H9 (cell line): ENCODE measurements around the gene HOXC6. TPM values are rescaled to one million over a fixed set of nuclear protein-coding genes. Genes with fewer than 3 reads are reported as not detected.

Experiments used
- DNase-seq: peaks from one replicate; pipeline ENCODE4 v3.0.0-alpha.2; 2017
- H2AFZ ChIP-seq: one replicate; pipeline ENCODE4 v1.6.1; 2013; ENCODE audit warnings: mild to moderate bottlenecking, low read length, control low read depth, moderate library complexity
- H2AK5ac ChIP-seq: 2 replicates; pipeline ENCODE4 v1.6.1; 2013; ENCODE audit warnings: low read length, control low read depth, mixed read lengths; ENCODE audit not compliant: insufficient read length
- H2BK120ac ChIP-seq: one replicate; pipeline ENCODE4 v1.6.1; 2013; ENCODE audit warnings: low read depth, mild to moderate bottlenecking, low read length, control low read depth, inconsistent platforms; ENCODE audit not compliant: poor library complexity, severe bottlenecking
- H2BK12ac ChIP-seq: 2 replicates; pipeline ENCODE4 v1.6.1; 2013; ENCODE audit warnings: low read length, control low read depth, mixed read lengths, low read depth; ENCODE audit not compliant: insufficient read length
- H2BK15ac ChIP-seq: 2 replicates; pipeline ENCODE4 v1.6.1; 2013; ENCODE audit warnings: low read depth, low read length, control low read depth
- H2BK20ac ChIP-seq: one replicate; pipeline ENCODE4 v1.6.1; 2013; ENCODE audit warnings: low read depth, mild to moderate bottlenecking, low read length, control low read depth, inconsistent platforms; ENCODE audit not compliant: poor library complexity, severe bottlenecking
- H2BK5ac ChIP-seq: 2 replicates; pipeline ENCODE4 v1.6.1; 2013; ENCODE audit warnings: low read length, control low read depth, mixed read lengths; ENCODE audit not compliant: insufficient read length
- H3K14ac ChIP-seq: 2 replicates; pipeline ENCODE4 v1.6.1; 2013; ENCODE audit warnings: low read length, control low read depth; ENCODE audit not compliant: insufficient read depth
- H3K18ac ChIP-seq: 2 replicates; pipeline ENCODE4 v1.6.1; 2013; ENCODE audit warnings: low read depth, mild to moderate bottlenecking, mixed read lengths, low read length, control low read depth; ENCODE audit not compliant: insufficient read length
- H3K23ac ChIP-seq: 2 replicates; pipeline ENCODE4 v1.6.1; 2013; ENCODE audit warnings: low read length, control low read depth, mixed read lengths, low read depth; ENCODE audit not compliant: insufficient read length
- H3K23me2 ChIP-seq: 2 replicates; pipeline ENCODE4 v1.6.1; 2013; ENCODE audit warnings: low read depth, mild to moderate bottlenecking, mixed read lengths, low read length, control low read depth; ENCODE audit not compliant: insufficient read length, poor library complexity, severe bottlenecking
- H3K27ac ChIP-seq: 2 replicates; pipeline ENCODE4 v1.5.1; 2013; ENCODE audit warnings: low read length, control low read depth, mixed read lengths, low read depth; ENCODE audit not compliant: insufficient read length
- H3K27me3 ChIP-seq: 2 replicates; pipeline ENCODE4 v1.6.1; 2013; ENCODE audit warnings: low read length, control low read depth, inconsistent platforms; ENCODE audit not compliant: insufficient read depth
- H3K4ac ChIP-seq: 2 replicates; pipeline ENCODE4 v1.6.1; 2013; ENCODE audit warnings: low read depth, mild to moderate bottlenecking, control low read depth, inconsistent platforms, low read length, moderate library complexity
- H3K4me1 ChIP-seq: 2 replicates; pipeline ENCODE4 v1.6.1; 2013; ENCODE audit warnings: low read length, control low read depth, inconsistent platforms; ENCODE audit not compliant: insufficient read depth
- H3K4me2 ChIP-seq: 2 replicates; pipeline ENCODE4 v1.6.1; 2013; ENCODE audit warnings: low read length, control low read depth, mixed read lengths; ENCODE audit not compliant: insufficient read length, insufficient read depth
- H3K56ac ChIP-seq: 2 replicates; pipeline ENCODE4 v1.6.1; 2013; ENCODE audit warnings: low read depth, mild to moderate bottlenecking, mixed read lengths, low read length, control low read depth; ENCODE audit not compliant: insufficient read length
- H3K79me1 ChIP-seq: 2 replicates; pipeline ENCODE4 v1.6.1; 2013; ENCODE audit warnings: low read depth, mild to moderate bottlenecking, moderate library complexity, low read length, control low read depth, inconsistent platforms; ENCODE audit not compliant: insufficient read depth, poor library complexity, severe bottlenecking
- H3K79me2 ChIP-seq: 2 replicates; pipeline ENCODE4 v1.6.1; 2013; ENCODE audit warnings: low read length, control low read depth, inconsistent platforms; ENCODE audit not compliant: insufficient read depth
- H3K9ac ChIP-seq: 2 replicates; pipeline ENCODE4 v1.6.1; 2013; ENCODE audit warnings: low read length, control low read depth, mixed read lengths; ENCODE audit not compliant: insufficient read length; ENCODE audit errors: extremely low read depth
- H3K9me3 ChIP-seq: one replicate; pipeline ENCODE4 v1.6.1; 2013; ENCODE audit warnings: low read depth, low read length, inconsistent platforms; ENCODE audit not compliant: control insufficient read depth
- H3T11ph ChIP-seq: one replicate; pipeline ENCODE4 v1.6.1; 2013; ENCODE audit warnings: mild to moderate bottlenecking, low read length, control low read depth, inconsistent platforms
- H4K20me1 ChIP-seq: one replicate; pipeline ENCODE4 v1.6.1; 2013; ENCODE audit not compliant: control insufficient read depth, insufficient read length, insufficient read depth
- H4K5ac ChIP-seq: 2 replicates; pipeline ENCODE4 v1.6.1; 2013; ENCODE audit warnings: low read depth, mild to moderate bottlenecking, mixed read lengths, low read length, control low read depth; ENCODE audit not compliant: insufficient read length
- H4K8ac ChIP-seq: replicated peaks from 2 replicates; pipeline ENCODE4 v1.6.1; 2013; ENCODE audit warnings: low read length, control low read depth, mixed read lengths, low read depth; ENCODE audit not compliant: insufficient read length
- H4K91ac ChIP-seq: 2 replicates; pipeline ENCODE4 v1.6.1; 2013; ENCODE audit warnings: low read depth, mild to moderate bottlenecking, moderate library complexity, mixed read lengths, low read length, control low read depth; ENCODE audit not compliant: insufficient read length
- H3K27ac Mint-ChIP-seq, 3 experiments: 2 replicates in 2 of 3; 3 replicates in 1 of 3; pipeline ENCODE4 v1.8.0; 2020 to 2021; ENCODE audit warnings: mixed read lengths in 3 of 3, mild to moderate bottlenecking in 1 of 3, moderate library complexity in 1 of 3
- H3K27me3 Mint-ChIP-seq: 2 replicates; pipeline ENCODE4 v1.8.0; 2021; ENCODE audit warnings: low read depth, mild to moderate bottlenecking, moderate library complexity, mixed read lengths
- H3K36me3 Mint-ChIP-seq, 3 experiments: 2 replicates in 2 of 3; 3 replicates in 1 of 3; pipeline ENCODE4 v1.8.0; 2020 to 2021; ENCODE audit warnings: low read depth in 3 of 3, mixed read lengths in 3 of 3; ENCODE audit not compliant: insufficient read depth in 1 of 3
- H3K4me1 Mint-ChIP-seq, 2 experiments: 2 replicates each; pipeline ENCODE4 v1.8.0; 2020; ENCODE audit warnings: mixed read lengths in 2 of 2
- H3K4me3 Mint-ChIP-seq, 2 experiments: 2 replicates in 1 of 2; 3 replicates in 1 of 2; pipeline ENCODE4 v1.8.0; 2020 to 2021; ENCODE audit warnings: mild to moderate bottlenecking in 2 of 2, mixed read lengths in 2 of 2, moderate library complexity in 1 of 2
- H3K9me3 Mint-ChIP-seq, 2 experiments: 2 replicates in 1 of 2; 3 replicates in 1 of 2; pipeline ENCODE4 v1.8.0; 2020; ENCODE audit warnings: mild to moderate bottlenecking in 2 of 2, mixed read lengths in 2 of 2, moderate library complexity in 1 of 2
- CTCF ChIP-seq: fragments of 200-600 bp; sonication (generic); conservative IDR thresholded peaks from 3 replicates; pipeline ENCODE4 v1.8.0; 2021; ENCODE audit warnings: antibody characterized with exemption, mild to moderate bottlenecking
- WGBS: extraction: QIAGEN DNeasy Blood & Tissue Kit; methylation state at CpG from one replicate; pipeline ENCODE4 v1.1.7; 2013; ENCODE audit warnings: missing lambda C conversion rate, low lambda C conversion rate, mixed read lengths; ENCODE audit not compliant: insufficient read length; ENCODE audit errors: extremely low coverage; 5-methylcytosine and 5-hydroxymethylcytosine counted together
- total RNA-seq: library from RNA; stranded (reverse); gene quantifications from 2 replicates; pipeline ENCODE4 v1.2.1, GENCODE V29; 2021

Gene HOXC6
- total RNA-seq, 1 experiment from 2014 or later = not detected

- H2BK120ac ChIP-seq = no peak overlapping the region
- no peak overlapping the region for H3K14ac ChIP-seq
- Mint-ChIP-seq H3K9me3 (peaks cover 0 to 2% of the 10 kb centered on the region in 2 experiments; a peak in 2 of 5 replicates), H3K27ac (no peak overlapping the region), H3K4me3 (peak overlapping the region in 1 of 2 experiments; percentile 31; a peak in 2 of 5 replicates), H3K4me1 (peaks cover 13 to 30% of the 10 kb centered on the region in 2 experiments), H3K27me3 (peaks cover 100% of the 10 kb centered on the region), H3K36me3 (no peaks in the 10 kb centered on the region)
- H3K9ac ChIP-seq = no peak overlapping the region
- no peak overlapping the region for H4K5ac ChIP-seq
- TF ChIP-seq CTCF = no peak
- H3K23ac ChIP-seq = no peak overlapping the region
- H3K9me3 ChIP-seq = no peaks in the 10 kb centered on the region
- H3K4me2 ChIP-seq = no peak overlapping the region
- H3K56ac ChIP-seq = no peak overlapping the region
- H2BK20ac ChIP-seq = no peak overlapping the region
- H3K79me1 ChIP-seq = no peaks in the 10 kb centered on the region
- H3T11ph ChIP-seq = no peak overlapping the region
- no peak overlapping the region for H4K91ac ChIP-seq
- H4K8ac ChIP-seq = no peak overlapping the region
- no peak overlapping the region for H2AK5ac ChIP-seq
- peaks cover 94% of the 10 kb centered on the region for H3K27me3 ChIP-seq
- H4K20me1 ChIP-seq = no peaks in the 10 kb centered on the region
- H3K4ac ChIP-seq = no peak overlapping the region
- no CpG with 5 or more reads among the region's 10 CpGs for WGBS
- no peak overlapping the region for H3K18ac ChIP-seq
- no peaks in the 10 kb centered on the region for H3K4me1 ChIP-seq
- H2BK12ac ChIP-seq = no peak overlapping the region
- H3K23me2 ChIP-seq = peaks cover 10% of the 10 kb centered on the region
- H3K27ac ChIP-seq = no peak overlapping the region
- no peak overlapping the region for H2BK5ac ChIP-seq
- no peak for DNase-seq
- H2BK15ac ChIP-seq = no peak overlapping the region
- no peaks in the 10 kb centered on the region for H3K79me2 ChIP-seq
- H2AFZ ChIP-seq = no peak overlapping the region
Observed at GRCh38 chr12:54019924-54020590, 8.2 kb upstream of the HOXC6 start.
